ENCODE results near the gene ASF1A. TPM values are rescaled to one million over a fixed set of nuclear protein-coding genes. Genes with fewer than 3 reads are reported as not detected.

ASF1A gene
- total RNA-seq, 4 donors from 2014 or later = 22.2 to 25.9 (median 23.7) TPM

DNA sequence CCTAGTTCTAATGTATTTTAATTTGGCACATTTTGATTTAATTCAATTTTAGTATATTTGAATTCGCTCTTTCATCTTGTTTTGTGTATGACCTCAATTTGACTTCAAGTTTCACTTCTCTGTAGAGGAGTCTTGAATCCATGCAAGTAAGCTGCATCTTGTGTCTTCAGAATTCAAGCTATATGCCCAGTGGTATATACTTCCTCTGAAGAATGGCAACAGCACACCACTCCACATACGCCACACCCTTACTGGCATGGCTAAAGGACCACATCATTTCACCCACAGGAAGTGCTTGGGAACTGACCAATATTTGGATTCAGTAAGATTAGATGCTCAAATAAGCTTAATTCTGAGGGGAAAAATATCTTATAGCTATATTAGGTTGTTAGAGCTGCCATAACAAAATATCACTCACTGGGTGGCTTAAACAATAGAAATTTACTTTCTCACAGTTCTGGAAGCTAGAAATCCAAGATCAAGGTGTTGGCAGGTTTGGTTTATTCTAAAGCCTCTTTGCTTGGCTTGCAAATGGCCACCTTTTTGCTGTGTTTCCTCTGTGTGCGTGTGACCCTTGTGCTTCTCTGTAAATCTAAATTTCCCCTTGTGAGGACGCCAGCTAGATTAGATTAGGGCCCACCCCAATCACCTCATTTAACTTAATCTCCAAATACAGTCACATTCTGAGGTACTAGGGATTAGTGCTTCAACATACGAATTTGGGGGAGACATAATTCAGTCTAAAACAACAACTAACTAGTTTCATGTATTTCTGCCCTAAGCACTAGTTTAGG, 2.8 kb upstream of the ASF1A start:
- Histone ChIP-seq H3K27ac (peak overlapping the region in 1 of 3 donors; percentile 30), H3K4me3 (replicated peaks in 1 of 3) (no peak overlapping the region), H3K36me3 (no peaks in the 10 kb centered on the region), H3K4me1 (peaks cover 0 to 29% of the 10 kb centered on the region in 2 donors), H3K9me3 (no peaks in the 10 kb centered on the region), H3K27me3 (no peaks in the 10 kb centered on the region)
- no peak for TF ChIP-seq POLR2A (IDR thresholded peaks at IDR 0.05)
- TF ChIP-seq, protein P1, sequence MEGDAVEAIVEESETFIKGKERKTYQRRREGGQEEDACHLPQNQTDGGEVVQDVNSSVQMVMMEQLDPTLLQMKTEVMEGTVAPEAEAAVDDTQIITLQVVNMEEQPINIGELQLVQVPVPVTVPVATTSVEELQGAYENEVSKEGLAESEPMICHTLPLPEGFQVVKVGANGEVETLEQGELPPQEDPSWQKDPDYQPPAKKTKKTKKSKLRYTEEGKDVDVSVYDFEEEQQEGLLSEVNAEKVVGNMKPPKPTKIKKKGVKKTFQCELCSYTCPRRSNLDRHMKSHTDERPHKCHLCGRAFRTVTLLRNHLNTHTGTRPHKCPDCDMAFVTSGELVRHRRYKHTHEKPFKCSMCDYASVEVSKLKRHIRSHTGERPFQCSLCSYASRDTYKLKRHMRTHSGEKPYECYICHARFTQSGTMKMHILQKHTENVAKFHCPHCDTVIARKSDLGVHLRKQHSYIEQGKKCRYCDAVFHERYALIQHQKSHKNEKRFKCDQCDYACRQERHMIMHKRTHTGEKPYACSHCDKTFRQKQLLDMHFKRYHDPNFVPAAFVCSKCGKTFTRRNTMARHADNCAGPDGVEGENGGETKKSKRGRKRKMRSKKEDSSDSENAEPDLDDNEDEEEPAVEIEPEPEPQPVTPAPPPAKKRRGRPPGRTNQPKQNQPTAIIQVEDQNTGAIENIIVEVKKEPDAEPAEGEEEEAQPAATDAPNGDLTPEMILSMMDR (IDR thresholded peaks at IDR 0.05) = no peak
- intact Hi-C loops (cut with DNase I) = loop anchor here (10.0 kb wide), 1 partner anchor 184 kb away; the partner anchor contains the start of gene FAM184A
- WGBS, 2 donors = 94 to 96% methylated on average over 5 of the region's 5 CpGs
- DNase-seq = no peak

DNA sequence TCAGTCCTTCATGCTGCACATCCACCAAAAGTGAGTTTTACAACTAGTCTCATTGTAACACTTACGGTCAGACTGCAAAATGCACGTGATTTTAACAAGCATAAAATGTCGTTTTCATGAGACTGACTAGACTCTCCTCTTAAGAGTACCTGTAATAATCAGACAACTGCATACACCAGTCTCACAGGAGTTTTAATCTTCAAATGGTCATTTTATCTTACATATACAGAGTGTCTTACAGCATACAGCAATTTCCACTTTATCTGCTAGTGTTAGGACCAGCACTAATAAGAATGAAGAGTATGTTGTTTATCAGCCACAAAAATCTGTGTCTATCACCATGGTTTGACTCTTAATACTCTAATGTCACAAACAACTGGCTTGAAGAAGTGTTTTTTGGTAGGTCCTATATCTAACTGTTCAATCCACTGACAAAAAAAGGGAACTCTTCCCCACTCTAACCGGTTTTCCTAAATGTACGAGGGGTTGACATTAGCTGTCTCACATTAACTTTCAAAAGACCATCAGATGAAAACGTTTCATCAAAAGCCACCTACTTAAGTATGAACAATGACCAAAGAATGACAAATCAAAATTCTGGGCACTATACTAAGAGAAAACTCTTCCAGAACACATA, 1.5 kb upstream of the ASF1A start:
- WGBS, 2 donors = 23 to 25% methylated on average over 6 of the region's 6 CpGs
- peak overlapping the region in 1 of 3 donors; percentile 31 for H3K4me3 ChIP-seq (replicated peaks in 1 of 3)
- H3K4me1 ChIP-seq = peaks cover 0 to 30% of the 10 kb centered on the region in 2 donors
- no peaks in the 10 kb centered on the region for H3K36me3 ChIP-seq
- TF ChIP-seq POLR2A (IDR thresholded peaks at IDR 0.05) = no peak
- TF ChIP-seq, protein P1 (IDR thresholded peaks at IDR 0.05) = no peak
- no peaks in the 10 kb centered on the region for H3K27me3 ChIP-seq
- no peaks in the 10 kb centered on the region for H3K9me3 ChIP-seq
- DNase-seq = no peak
- H3K27ac ChIP-seq = peak overlapping the region; percentile 69 to 83 (median 82)
- intact Hi-C loops (cut with DNase I) = loop anchor here (10.0 kb wide), 1 partner anchor 182 kb away; the partner anchor contains the start of gene FAM184A

DNA sequence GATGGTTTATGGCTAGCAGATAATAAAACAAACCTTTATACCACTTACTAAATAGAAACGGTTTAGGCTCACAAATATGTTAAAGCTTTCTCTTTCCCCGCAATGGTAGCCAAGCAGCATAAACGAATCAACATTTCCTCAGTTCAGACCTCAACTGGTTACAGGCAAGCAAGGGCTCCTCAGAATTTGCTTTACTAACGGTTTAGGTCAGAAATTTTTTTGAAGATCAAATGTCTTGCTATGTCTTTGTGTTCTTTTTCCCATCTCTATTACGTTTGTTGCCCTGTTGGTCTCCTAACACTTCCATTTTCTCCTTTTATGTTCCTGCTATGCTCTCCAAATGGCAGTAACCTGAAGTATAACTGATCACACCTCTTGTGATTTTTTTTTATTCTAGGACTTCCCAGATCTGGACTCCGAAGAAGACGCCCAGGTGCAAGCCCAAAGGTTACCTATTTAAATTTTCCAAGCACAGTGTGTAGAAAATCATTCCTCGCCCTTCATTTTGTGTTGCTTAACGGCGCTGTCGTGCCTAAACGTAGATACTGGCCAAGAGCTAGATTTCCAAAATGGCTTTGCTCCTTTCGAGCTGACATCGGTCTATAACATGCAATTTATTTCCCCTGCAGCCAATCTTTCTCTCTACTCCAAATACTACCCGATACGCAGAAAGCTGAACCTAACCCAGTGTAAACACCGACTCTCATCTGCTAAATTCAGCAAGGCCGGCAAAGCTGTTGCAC, 717 bp upstream of the ASF1A start:
- Histone ChIP-seq H3K27me3 (no peaks in the 10 kb centered on the region), H3K4me1 (peaks cover 0 to 30% of the 10 kb centered on the region in 2 donors), H3K9me3 (no peaks in the 10 kb centered on the region), H3K27ac (peak overlapping the region; percentile 69 to 83 (median 82)), H3K4me3 (replicated peaks in 1 of 3) (peak overlapping the region in 2 of 3 donors; percentile 31 to 62), H3K36me3 (no peaks in the 10 kb centered on the region)
- peak; percentile 45 to 46 for DNase-seq
- 2 to 3% methylated on average over 18 of the region's 18 CpGs for WGBS, 2 donors
- TF ChIP-seq POLR2A (IDR thresholded peaks at IDR 0.05) = no peak
- TF ChIP-seq, protein P1 (IDR thresholded peaks at IDR 0.05) = no peak
- intact Hi-C loops (cut with DNase I) = loop anchor here (10.0 kb wide), 1 partner anchor 182 kb away; the partner anchor contains the start of gene FAM184A

DNA sequence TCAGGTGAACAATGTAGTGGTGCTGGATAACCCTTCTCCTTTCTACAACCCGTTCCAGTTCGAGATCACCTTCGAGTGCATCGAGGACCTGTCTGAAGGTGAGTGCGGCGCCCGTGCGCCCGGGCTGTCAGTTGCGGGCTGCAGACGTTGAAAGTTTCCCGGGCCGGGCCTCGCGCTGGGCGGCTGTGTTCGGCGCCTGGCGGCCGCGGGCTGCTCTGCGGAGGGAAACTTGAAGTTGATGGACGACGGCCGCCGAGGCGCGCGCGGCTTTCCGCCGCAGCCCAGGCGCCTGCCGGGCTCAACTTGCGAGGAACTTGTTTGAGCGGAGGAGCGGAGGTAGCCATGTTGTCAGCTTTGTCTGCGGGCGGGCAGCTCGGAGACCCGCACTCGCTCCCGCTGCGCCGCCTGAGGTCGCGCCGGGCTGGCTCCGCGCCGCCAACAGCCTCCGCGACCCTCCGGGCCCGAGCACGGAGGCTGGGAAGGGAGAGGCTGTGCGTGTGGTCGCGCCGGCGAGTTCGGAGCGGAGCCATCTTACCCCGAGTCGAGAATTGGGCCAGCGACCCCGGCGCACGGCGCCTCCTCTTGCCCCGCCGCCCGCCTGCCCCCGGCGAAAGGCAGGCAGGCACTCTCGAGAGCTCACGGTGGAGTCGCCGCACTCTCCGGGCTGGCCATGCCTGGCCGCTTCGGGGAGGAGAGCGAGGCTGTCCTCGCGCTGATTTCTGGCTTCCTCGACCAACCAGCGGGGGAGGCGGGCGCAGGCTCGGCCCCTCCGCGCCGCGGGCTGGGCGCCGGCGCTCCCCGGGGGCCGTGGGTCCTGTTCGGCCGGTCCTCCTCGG, 691 bp downstream of the ASF1A start:
- WGBS, 2 donors = 0% methylated on average over 34 to 43 of the region's 102 CpGs
- Histone ChIP-seq H3K27ac (peak overlapping the region; percentile 94 to 98 (median 97)), H3K27me3 (no peaks in the 10 kb centered on the region), H3K4me1 (peaks cover 0 to 30% of the 10 kb centered on the region in 2 donors), H3K36me3 (no peaks in the 10 kb centered on the region), H3K4me3 (replicated peaks in 1 of 3) (peak overlapping the region; percentile 82 to 97 (median 90)), H3K9me3 (no peaks in the 10 kb centered on the region)
- TF ChIP-seq POLR2A (IDR thresholded peaks at IDR 0.05) = peak; percentile 64 to 90
- TF ChIP-seq, protein P1 (IDR thresholded peaks at IDR 0.05) = peak in 1 of 6 experiments; percentile 8
- intact Hi-C loops (cut with DNase I) = loop anchor here (10.0 kb wide), 1 partner anchor 180 kb away; the partner anchor contains the start of gene FAM184A
- DNase-seq = peak; percentile 86 to 88
